Measurements from ENCODE around the gene ANGPT4.

The ANGPT4 gene

DNA sequence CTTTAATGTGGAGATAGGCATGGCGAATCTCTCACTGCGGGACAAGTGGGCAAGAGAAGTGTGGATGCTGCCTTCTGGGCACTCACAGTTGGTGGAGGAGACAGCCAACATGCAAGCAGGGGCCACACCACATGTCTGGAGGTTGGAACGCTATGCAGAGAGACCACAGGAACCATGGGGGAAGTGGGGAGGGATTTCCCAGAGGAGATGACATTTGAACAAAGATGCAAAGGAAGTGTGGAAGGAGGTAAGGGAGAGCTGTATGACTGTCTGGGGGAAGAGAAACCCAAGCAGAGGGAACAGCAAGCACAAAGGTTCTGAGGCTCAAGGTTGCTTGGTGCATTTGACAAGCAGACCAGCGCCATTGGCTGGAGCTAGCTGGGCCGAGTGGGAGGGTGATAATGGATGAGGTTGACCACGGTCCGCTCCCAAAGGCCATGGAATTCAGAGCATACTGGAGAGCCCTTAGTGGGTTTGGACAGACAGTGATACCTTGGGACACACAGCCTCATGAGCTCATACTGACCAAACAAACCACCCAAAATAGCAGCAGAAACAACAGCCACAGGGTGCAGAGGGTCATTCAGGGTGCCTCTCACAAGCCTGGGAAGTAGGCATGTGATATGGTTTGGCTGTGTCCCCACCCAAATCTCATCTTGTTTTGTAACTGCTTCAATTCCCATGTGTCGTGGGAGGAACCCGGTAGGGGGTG is 90.3 kb downstream of the ANGPT4 start:
- no peak for DNase-seq (ENCODE audit: low spot score)

DNA sequence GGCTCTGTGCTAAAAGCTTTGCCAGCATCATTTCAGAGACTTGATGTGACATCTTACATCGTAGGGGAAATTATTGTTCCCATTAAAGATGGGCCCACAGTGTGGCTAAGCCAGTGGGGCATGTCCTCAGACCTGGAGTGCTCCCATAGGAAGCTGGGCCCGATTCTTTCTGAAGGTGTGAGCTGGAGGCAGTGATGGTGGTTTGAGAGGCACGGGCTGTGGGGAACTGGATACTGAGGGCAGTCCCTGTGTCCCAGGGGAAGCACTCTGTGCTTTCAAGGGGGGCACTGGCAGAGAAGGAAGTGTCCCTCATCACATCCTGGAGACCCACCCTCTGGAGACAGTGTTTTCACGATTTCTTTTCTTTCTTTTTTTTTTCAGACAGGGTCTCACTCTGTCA is 91.2 kb downstream of the ANGPT4 start:
- DNase-seq (ENCODE audit: low spot score): no peak

- DNase-seq (ENCODE audit: low spot score): no peak
These were observed 91.6 kb downstream of the ANGPT4 start for GRCh38 chr20:824490-824889.

- DNase-seq (ENCODE audit: low spot score): no peak
These were observed 92.6 kb downstream of the ANGPT4 start for GRCh38 chr20:823574-823902.

GRCh38 chr20:822651-823573 is 93.2 kb downstream of the ANGPT4 start:
- peak; percentile 71 for DNase-seq (ENCODE audit: low spot score)

DNA sequence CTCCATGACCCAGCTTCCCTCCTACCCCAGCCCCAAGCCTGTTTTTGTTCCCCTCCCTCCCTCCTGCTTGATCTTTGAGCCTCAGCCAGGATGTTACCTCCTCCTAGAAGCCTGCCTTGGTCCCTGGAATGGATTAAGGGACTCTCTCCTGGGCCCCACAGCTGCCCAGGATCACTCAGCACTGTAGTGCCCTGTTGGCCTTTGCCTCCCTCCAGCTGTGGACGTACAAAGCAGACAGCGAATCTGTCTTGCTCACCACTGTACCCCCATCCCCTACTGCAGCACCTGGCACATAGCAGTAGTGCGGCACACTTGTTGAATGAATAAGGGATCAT is 94.4 kb downstream of the ANGPT4 start:
- DNase-seq (ENCODE audit: low spot score): no peak

DNA sequence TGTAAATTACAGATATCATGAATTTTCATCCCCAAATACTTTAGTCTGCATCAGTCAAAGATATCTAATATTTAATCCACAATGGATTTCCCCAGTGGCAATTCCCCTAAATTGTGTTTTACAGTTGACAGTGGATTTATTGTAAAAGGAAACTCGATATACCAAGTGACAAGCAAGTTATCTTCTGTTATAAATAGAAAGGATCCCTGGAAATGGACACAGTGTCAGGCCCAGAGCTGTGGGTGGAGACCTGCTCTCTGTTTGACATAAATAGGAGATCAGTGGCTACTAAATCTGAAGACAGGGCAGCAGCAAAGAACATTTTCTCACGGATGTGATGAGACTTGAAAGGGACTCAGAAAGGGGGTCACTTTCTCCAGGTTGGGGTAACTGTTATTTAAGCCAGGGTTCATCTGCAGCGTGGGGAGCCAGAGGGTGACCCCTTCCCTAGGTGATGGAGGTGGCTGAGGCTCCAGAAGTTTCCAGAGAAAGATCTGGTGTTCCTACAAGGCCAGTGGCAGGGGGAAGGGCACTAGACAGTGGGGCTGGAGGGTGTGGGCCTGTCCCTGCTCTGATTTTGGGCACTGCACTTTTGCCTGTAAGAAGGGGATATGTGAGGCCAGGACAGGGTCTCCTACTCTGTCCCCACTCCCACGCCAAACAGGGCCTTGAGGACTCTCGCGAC is 94.9 kb downstream of the ANGPT4 start:
- no peak for DNase-seq (ENCODE audit: low spot score)

DNA sequence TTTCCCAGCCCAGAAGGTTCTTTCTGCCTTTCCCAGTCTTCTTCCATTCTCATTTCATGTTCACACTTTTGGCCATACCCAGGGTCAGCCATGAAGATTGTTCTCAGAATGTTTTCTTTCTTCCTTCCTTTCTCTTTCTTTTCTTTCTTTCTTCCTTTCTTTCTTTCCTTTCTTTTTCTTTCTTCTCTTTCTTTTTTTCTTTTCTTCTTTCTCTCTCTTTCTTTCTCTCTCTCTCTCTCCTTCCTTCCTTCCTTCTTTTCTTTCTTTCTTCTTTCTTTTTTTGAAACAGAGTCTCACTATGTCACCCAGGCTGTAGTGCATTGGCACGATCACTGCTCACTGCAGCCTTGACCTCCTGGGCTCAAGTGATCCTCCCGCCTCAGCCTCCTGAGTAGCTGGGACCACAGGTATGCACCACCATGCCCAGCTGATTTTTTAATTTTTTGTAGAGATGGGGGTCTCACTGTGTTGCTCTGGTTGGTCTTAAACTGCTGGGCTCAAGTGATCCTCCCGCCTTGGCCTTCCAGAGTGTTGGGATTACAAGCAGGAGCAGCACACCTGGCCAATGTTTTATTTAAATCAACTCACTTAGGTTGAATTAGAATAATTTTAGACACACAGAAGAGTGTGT is 95.7 kb downstream of the ANGPT4 start:
- DNase-seq (ENCODE audit: low spot score): no peak
